ENCODE results near the gene UGT1A1.
A peak's percentile ranks its signal among the peaks of the same experiment; 100 is the strongest.

The UGT1A1 gene

GRCh38 chr2:233798335-233799086, 38.4 kb downstream of the UGT1A1 start:
- DNase-seq (ENCODE audit: low spot score) = peak; percentile 22

DNA sequence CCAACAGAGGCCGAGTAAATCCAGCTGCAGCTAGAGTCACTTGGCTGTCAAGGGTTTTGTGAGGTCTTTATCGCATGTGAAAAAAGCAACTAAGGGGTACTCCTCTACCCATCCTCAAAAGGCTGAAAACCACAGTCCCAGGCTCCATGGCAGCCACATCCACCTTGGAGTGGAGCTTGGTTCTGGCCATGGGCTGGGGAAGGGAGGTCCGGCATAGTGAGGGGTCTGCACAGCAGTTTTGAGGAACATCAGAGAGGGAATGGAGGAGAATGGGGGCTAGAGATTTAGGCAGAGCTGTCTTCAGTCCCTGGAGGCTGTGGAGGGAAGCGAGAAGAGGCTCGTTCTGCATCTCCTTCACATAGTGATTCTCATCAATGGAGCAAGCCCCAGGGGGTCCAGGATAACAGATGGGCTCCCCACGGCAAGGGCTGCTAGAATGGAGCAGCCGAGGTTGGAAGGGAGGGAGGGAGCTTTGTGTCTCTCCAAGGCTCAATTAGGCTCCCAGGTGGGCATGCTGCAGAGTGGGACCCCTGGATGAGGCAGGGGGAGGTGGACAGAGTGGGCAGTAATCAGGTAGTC, 39.1 kb downstream of the UGT1A1 start:
- peak; percentile 22 for DNase-seq (ENCODE audit: low spot score)

DNA sequence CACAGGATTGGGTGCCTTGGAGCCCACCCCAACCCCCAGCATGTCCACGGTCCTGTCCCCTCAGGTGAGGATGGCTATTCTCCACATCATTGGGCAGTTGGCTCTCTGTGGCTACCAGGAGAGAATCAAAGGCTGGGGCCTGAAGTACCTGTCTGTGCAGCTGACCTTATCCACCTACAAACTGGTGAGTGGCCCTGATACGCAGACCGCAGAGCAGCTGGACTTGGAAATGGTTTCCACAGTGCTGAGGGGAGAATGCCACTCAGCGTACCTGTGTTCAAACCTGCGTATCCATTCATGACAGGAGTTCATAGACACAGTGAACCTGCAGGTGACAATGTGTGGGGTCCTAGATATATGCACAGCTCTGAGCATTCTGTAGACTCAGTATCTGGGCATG, 39.6 kb downstream of the UGT1A1 start:
- DNase-seq (ENCODE audit: low spot score) = peak; percentile 20

GRCh38 chr2:233800208-233800607, 40.1 kb downstream of the UGT1A1 start:
- DNase-seq (ENCODE audit: low spot score) = peak; percentile 14

GRCh38 chr2:233801357-233802131, 41.5 kb downstream of the UGT1A1 start:
- no peak for DNase-seq (ENCODE audit: low spot score)

- DNase-seq (ENCODE audit: low spot score) = no peak
These were observed 42.2 kb downstream of the UGT1A1 start for GRCh38 chr2:233802132-233802815.

- no peak for DNase-seq (ENCODE audit: low spot score)
These were observed 43.3 kb downstream of the UGT1A1 start for GRCh38 chr2:233803292-233803911.

DNA sequence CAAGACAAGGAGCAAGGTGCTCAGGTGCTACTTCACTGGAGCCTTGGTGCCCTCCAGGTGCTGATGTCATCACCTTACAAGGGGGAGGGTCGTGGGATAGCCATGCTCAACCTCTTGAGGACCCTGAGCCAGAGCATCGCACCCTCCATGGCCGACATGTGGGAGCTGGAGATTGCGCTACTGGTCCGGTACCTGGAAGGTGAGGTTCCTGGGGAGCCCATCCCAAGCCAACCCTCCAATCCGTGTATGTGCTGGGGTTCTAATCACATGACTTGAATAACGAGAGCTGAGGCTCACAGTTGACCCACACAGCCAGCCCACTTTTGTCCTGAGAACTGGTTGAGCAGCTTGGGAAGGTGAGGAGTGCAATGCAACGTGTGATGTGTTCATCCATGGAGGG, 43.9 kb downstream of the UGT1A1 start:
- no peak for DNase-seq (ENCODE audit: low spot score)

GRCh38 chr2:233807215-233807865, 47.3 kb downstream of the UGT1A1 start:
- peak; percentile 31 for DNase-seq (ENCODE audit: low spot score)

GRCh38 chr2:233807966-233808935, 48.2 kb downstream of the UGT1A1 start:
- DNase-seq (ENCODE audit: low spot score) = peak; percentile 29

DNA sequence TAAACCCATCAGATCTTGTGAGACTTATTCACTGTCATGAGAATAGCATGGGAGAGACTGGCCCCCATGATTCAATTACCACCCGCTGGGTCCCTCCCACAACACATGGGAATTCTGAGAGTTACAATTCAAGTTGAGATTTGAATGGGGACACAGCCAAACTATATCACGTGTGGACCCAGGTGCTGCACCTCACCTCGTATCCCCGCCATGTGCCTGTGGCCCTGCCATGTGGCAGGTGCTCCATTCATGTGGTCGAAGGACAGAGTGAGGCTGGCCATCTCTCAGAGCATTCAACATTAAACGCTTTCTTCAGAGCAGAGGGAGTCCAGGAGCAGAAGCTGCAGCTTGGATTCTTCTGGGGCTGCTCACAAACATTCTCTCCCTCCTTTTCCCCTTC, 50.3 kb downstream of the UGT1A1 start:
- DNase-seq (ENCODE audit: low spot score) = peak; percentile 20

DNA sequence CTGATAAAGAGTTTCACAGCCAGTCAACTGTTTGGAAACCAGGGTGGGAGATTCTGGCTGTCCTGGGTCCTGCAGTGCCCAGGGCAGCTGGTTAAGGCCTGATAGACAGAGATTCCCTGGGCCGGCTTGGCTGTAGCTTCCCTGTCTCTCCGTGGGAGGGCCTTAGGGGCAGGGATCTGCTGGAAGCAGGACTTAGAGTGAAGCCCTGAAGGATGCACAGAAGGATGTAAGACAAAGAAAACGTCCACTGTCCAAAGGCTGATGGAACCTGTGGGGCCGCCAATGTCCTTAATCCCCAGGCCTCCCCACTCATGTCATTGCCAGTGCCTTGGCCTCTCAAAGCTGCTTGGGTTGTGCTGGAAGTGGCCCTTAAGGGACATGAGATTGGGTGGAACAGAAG, 51.0 kb downstream of the UGT1A1 start:
- peak; percentile 33 for DNase-seq (ENCODE audit: low spot score)

DNA sequence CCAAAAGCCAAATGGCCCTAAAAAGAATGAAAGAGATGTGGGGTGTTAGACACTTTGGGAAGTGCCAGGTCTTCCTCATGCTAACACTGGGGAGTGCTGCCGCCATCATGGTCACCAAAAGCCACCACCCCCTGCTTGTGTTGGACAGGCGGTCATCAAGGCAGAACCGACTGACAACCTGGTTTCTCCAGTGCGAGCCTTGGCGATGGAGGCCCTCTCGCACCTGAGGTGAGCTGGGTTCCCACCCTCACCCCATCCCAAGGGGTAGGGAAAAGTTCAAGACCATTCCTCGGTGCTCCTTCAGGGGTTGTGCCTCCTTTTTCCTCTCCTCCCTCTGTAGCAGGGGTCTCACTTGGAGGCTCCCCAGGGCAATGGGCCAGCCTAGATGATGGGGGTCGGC, 51.7 kb downstream of the UGT1A1 start:
- peak; percentile 20 for DNase-seq (ENCODE audit: low spot score)

- no peak for DNase-seq (ENCODE audit: low spot score)
These were observed 53.4 kb downstream of the UGT1A1 start for GRCh38 chr2:233813236-233814055.

DNA sequence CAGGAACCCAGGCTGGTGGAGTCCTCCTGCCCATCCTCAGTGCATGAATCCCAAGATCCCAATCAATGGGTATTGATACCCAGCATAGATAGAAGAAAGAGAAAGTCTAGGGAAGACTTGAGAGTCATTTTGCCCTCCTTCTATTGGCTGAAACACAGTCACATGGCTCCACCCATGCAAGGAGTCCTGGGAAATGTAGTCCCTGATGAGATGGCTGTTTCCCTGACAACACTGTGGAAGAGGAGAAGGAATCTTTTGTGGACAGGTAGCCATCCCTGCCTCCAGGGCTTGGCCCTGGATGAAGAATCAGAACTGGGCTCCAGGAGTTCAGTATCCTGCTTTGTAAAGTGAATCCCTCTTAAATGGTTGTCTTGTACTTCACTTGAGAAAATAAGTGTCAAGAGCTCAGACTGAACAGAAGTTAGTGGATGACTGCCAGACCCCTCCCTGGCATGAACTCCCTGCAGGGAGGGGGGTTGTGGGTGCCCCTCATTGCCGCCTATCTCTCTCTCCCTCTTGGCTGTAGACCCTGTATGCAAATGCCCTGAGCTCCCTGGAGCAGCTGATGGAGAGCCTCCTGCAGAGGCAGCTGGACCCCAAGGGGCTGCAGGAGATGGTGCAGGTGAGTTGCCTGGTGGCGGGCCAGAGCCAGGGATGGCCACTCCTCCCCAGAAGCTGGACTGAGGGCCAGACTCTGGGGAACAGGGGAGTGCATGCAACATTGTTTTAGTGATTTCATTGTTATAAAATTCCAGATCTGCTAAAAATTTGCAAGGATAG, 54.2 kb downstream of the UGT1A1 start:
- DNase-seq (ENCODE audit: low spot score) = no peak

DNA sequence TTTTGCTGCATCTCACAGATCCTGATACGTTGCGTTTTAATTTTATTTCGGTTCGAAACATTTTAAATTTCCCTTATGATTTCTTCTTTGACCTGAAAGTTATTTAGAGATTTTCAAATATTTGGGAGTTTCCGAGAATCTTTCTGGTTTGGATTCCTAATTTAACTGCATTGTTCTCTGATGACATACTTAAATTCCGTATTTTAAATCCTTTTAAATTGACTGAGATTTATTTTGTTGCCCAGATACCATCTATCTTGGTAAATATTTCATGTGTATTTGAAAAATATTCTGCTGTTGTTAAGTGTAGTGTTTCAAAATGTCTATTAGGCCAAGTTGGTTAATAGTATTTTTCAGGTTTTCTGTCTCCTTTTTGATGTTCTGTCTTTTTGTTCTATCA, 55.8 kb downstream of the UGT1A1 start:
- no peak for DNase-seq (ENCODE audit: low spot score)

DNA sequence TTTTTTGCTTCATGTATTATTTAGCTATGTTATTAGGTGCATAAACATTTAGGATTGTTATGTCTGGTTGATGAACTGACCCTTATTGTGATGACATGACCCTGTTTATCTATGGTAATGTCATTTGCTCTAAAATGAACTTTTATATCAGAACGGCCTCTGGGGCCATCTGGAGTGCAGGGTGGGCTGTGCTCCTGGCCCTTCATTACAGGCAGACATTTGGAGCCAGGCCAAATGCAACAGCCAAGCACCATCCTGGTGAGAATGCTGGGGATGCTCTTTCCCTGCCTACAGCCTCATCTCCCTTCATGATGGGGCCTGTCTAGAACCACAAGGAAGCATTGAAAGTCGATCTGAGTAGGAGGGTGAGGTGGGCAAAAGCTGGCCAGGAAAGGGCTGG, 56.3 kb downstream of the UGT1A1 start:
- DNase-seq (ENCODE audit: low spot score) = no peak

DNA sequence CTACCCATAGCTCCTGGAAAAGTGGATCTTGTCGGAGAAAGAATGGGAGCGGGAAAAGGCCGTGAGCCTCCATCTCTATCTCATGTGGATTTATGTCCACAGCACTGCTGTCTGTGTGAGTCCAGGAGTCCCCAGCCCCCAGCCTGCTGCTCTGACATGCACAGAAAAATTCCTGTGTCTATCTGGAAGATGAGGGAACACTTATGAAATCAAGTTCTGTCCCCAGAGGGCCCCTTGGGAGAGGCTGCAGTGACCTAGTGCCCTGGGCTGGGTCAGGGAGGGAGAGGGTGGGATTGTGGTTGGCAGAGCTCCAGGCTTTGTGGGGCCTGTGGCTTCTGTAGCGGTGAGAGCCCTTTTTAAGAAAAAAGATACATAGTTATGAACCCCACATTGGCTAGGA, 56.7 kb downstream of the UGT1A1 start:
- DNase-seq (ENCODE audit: low spot score) = no peak

All from ecto neural progenitor cell (in vitro differentiated cells).